ENCODE measurements around the gene PPP2R5B.

The PPP2R5B gene

GRCh38 chr11:64923944-64924909 lies at the start of gene PPP2R5B:
Gene PPP2R5B (plus strand): TSS chr11:64924689. CDS start chr11:64925735, 1,046 bp downstream.
- DNase-seq (ENCODE audit: low read depth, low spot score): peak; percentile 82

GRCh38 chr11:64875369-64876228 lies 48.9 kb upstream of the PPP2R5B start:
- no peak for DNase-seq (ENCODE audit: low read depth, low spot score)

- no peak for DNase-seq (ENCODE audit: low read depth, low spot score)
Observed at GRCh38 chr11:64876229-64876750, 48.2 kb upstream of the PPP2R5B start.

- DNase-seq (ENCODE audit: low read depth, low spot score): no peak
Observed at GRCh38 chr11:64876835-64877341, 47.6 kb upstream of the PPP2R5B start.

- DNase-seq (ENCODE audit: low read depth, low spot score): no peak
Observed at GRCh38 chr11:64877390-64878222, 46.9 kb upstream of the PPP2R5B start.

GRCh38 chr11:64878223-64878493 lies 46.3 kb upstream of the PPP2R5B start:
- DNase-seq (ENCODE audit: low read depth, low spot score): no peak

- DNase-seq (ENCODE audit: low read depth, low spot score): peak; percentile 99
Observed at GRCh38 chr11:64878494-64879243, 45.8 kb upstream of the PPP2R5B start, which contains the start of gene EHD1. Gene EHD1 (minus strand): TSS chr11:64878621. CDS start chr11:64878464, 157 bp downstream.

- DNase-seq (ENCODE audit: low read depth, low spot score): no peak
Observed at GRCh38 chr11:64879244-64879900, 45.1 kb upstream of the PPP2R5B start.

- no peak for DNase-seq (ENCODE audit: low read depth, low spot score)
Observed at GRCh38 chr11:64880240-64881001, 44.1 kb upstream of the PPP2R5B start.

GRCh38 chr11:64881476-64881875 lies 43.0 kb upstream of the PPP2R5B start:
- no peak for DNase-seq (ENCODE audit: low read depth, low spot score)

- no peak for DNase-seq (ENCODE audit: low read depth, low spot score)
Observed at GRCh38 chr11:64882243-64882642, 42.2 kb upstream of the PPP2R5B start.

GRCh38 chr11:64883575-64883974 lies 40.9 kb upstream of the PPP2R5B start:
- DNase-seq (ENCODE audit: low read depth, low spot score): no peak

GRCh38 chr11:64884019-64884418 lies 40.5 kb upstream of the PPP2R5B start:
- no peak for DNase-seq (ENCODE audit: low read depth, low spot score)

- no peak for DNase-seq (ENCODE audit: low read depth, low spot score)
Observed at GRCh38 chr11:64885367-64886286, 38.9 kb upstream of the PPP2R5B start.

- no peak for DNase-seq (ENCODE audit: low read depth, low spot score)
Observed at GRCh38 chr11:64887234-64887756, 37.2 kb upstream of the PPP2R5B start.

GRCh38 chr11:64887757-64888405 lies 36.6 kb upstream of the PPP2R5B start:
- DNase-seq (ENCODE audit: low read depth, low spot score): peak; percentile 73

- no peak for DNase-seq (ENCODE audit: low read depth, low spot score)
Observed at GRCh38 chr11:64888406-64888728, 36.1 kb upstream of the PPP2R5B start.
